HG03045 (cell line): ENCODE results near the gene SLC10A3.

Experiments used
- ATAC-seq: cut with Tn5 transposase; IDR thresholded peaks from one replicate; pipeline ENCODE4 v1.9.1; 2021; ENCODE audit warnings: mild to moderate bottlenecking, moderate library complexity; ENCODE audit not compliant: unreplicated experiment

Gene SLC10A3

GRCh38 chrX:154441984-154442707 is 48.3 kb downstream of the SLC10A3 start:
- ATAC-seq, result no peak

- no peak for ATAC-seq
Observed at GRCh38 chrX:154441564-154441963, 48.9 kb downstream of the SLC10A3 start.

- no peak for ATAC-seq
Observed at GRCh38 chrX:154440623-154441357, 49.6 kb downstream of the SLC10A3 start.

- ATAC-seq, result no peak
Observed at GRCh38 chrX:154439841-154440240, 50.6 kb downstream of the SLC10A3 start.

- ATAC-seq, result no peak
Observed at GRCh38 chrX:154437971-154438893, 52.2 kb downstream of the SLC10A3 start.
